GM18517 (cell line): ENCODE measurements around the gene WEE1.
A peak's percentile ranks its signal among the peaks of the same experiment; 100 is the strongest.
"Not testable (repeated sequence)": the region's sequence is repeated elsewhere in the genome, so short reads cannot be mapped to it uniquely, and the experiment has no call there.

ENCODE experiments used
- ATAC-seq: cut with Tn5 transposase; IDR thresholded peaks from one replicate; pipeline ENCODE4 v1.9.1; 2021; ENCODE audit warnings: mild to moderate bottlenecking, moderate library complexity; ENCODE audit not compliant: unreplicated experiment

The WEE1 gene

DNA sequence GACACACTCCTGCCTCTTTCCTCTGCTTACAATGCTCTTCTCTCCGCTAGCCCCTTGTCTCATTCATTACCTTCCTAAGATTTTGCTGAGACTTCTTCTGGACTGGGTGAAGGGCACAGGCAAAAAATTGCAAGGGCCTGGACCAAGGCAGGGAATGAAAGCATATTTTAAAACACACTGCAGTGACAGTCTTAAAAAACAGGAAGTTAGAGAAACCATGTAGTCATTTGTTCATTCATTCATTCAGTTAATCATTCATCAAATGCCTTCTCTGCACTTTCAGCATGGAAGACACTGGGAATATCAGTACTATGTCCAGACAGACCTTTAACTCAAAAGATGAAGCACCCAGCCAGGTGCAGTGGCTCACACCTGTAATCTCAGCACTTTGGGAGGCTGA is 45.5 kb downstream of the WEE1 start:
- no peak for ATAC-seq

DNA sequence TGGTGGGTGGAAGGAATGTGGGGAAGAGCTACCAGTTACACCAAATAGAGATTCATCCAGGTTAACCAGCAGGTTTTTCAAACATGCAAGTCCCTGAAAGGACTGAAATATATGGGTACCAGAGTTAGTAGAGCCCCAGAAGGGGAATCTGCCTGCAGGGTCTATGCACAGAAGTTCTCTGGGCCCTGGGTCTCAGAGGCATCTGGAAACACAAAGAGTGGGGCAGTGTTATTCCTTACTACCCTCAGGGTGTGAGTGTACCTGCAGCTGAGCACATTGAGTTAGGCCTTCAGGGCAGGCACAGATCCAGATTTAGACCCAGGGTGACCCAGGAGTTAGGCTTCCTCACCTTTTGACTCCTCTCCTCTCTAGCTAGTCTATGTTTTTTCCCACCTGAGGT is 46.5 kb downstream of the WEE1 start:
- no peak for ATAC-seq

DNA sequence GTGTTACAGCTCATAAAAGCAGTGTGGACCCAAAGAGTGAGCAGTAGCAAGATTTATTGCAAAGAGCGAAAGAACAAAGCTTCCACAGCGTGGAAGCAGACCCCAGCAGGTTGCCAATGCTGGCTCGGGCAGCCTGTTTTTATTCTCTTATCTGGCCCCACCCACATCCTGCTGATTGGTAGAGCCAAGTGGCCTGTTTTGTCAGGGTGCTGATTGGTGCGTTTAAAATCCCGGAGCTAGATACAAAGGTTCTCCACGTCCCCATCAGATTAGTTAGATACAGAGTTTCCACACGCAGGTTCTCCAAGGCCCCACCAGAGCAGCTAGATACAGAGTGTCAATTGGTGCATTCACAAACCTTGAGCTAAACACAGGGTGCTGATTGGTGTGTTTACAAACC is 48.9 kb downstream of the WEE1 start:
- not testable (repeated sequence) for ATAC-seq

- not testable (repeated sequence) for ATAC-seq
These were observed 49.6 kb downstream of the WEE1 start for GRCh38 chr11:9623053-9623452.

- ATAC-seq: no peak
These were observed 51.0 kb downstream of the WEE1 start for GRCh38 chr11:9624448-9624847.

DNA sequence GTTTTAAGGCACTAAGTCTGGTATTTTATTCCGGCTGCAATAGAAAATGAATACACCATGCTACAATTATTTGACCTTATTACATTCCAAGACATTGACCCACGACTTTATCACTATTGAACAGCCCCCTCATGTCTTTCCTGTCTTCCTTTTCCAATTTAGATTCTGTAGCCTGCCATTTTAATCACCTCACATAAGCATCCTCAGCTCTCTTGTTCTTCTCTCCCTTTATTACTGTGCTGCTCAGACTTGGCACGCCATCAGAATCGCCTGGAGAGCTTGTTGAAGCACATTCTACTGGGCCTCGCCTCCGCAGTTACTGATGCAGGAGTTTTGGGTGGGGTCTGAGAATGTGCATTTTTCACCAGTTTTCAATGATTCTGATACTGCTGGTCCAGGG is 51.7 kb downstream of the WEE1 start:
- ATAC-seq: no peak

DNA sequence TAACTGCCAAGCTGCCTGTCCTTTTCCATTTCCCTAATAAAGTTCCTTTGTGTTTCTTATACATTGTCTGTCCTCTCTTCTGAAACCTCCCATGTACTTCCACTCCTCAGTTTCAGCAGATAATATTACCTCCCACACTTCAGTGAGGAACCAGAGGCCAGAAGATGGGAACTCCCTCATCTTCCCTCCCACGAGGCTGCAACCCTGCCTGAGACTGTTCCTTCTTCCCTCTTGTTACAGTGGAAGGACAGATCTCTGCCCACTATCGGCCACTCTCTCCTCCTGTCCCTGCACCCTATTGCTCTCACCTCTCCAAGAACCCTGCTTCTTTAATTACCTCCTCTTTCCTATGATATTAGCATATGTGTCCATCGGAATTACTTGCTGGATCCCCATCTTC is 52.3 kb downstream of the WEE1 start:
- ATAC-seq: no peak

DNA sequence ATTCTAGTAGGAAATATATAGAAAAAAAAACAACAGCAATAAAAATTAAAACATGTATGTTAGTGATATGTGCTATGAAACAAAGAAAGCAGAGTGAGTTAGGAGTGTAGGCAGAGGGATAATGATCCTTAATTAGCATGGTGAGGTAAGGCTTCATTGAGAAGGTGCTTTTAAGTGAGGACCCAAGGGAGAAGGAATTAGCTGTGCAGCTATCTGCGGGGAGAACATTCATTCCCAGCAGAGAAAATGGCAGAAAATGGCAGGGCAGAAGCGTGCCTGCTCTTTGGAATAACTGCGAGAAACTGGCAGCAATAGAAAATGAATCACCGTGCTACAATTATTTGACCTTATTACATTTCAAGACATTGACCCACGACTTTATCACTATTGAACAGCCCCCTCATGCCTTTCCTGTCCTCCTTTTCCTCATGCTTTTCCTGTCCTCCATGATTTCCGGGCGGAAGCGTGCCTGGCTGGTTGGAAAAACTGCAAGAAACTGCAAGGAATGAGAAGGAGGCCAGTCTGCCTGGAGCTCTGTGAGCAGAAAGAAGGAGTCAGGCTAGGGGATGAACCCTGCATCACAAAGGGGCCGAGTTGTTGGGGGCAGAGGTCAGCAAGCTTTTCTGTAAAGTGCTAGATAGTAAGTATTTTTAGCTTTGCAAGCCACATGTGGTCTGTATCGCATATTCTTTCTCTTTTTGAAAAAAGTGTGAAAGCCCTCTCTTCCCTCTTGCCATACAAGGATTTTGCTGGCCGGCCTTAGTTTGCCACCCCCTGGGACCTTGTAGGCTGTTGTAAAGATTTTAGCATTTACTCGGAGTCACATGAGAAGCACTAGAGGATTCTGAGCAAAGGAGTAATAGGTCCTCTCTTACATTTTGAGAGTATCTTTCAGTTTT is 53.3 kb downstream of the WEE1 start:
- peak; percentile 45 for ATAC-seq

GRCh38 chr11:9629064-9629463 is 55.6 kb downstream of the WEE1 start:
- peak; percentile 61 for ATAC-seq

- no peak for ATAC-seq
These were observed 60.2 kb downstream of the WEE1 start for GRCh38 chr11:9633679-9634078.

DNA sequence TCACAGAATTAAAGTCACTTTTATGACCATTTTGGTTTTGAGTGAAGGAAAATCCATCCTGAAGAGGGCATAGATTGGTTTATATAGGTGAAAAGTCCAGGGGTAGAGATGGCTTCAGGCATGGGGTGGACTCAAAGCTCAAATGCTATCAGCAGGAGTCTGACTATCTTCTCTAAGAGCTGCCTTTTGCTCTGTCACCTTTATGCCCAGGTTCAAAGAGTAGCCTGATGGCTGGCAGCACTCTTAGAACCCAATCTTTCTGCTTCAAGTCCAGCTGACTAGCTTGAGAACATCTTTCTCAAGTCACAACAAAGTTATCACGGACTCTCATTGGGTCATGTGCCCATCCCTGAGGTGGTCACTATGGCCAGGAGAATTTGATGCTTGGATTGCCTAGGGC is 63.2 kb downstream of the WEE1 start:
- ATAC-seq: no peak

GRCh38 chr11:9639099-9639498 is 65.6 kb downstream of the WEE1 start:
- no peak for ATAC-seq
